Measurements from ENCODE around the gene KRT78.
A peak's percentile ranks its signal among the peaks of the same experiment; 100 is the strongest.
"Not testable (repeated sequence)": the region's sequence is repeated elsewhere in the genome, so short reads cannot be mapped to it uniquely, and the experiment has no call there.

The KRT78 gene, protein sequence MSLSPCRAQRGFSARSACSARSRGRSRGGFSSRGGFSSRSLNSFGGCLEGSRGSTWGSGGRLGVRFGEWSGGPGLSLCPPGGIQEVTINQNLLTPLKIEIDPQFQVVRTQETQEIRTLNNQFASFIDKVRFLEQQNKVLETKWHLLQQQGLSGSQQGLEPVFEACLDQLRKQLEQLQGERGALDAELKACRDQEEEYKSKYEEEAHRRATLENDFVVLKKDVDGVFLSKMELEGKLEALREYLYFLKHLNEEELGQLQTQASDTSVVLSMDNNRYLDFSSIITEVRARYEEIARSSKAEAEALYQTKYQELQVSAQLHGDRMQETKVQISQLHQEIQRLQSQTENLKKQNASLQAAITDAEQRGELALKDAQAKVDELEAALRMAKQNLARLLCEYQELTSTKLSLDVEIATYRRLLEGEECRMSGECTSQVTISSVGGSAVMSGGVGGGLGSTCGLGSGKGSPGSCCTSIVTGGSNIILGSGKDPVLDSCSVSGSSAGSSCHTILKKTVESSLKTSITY

DNA sequence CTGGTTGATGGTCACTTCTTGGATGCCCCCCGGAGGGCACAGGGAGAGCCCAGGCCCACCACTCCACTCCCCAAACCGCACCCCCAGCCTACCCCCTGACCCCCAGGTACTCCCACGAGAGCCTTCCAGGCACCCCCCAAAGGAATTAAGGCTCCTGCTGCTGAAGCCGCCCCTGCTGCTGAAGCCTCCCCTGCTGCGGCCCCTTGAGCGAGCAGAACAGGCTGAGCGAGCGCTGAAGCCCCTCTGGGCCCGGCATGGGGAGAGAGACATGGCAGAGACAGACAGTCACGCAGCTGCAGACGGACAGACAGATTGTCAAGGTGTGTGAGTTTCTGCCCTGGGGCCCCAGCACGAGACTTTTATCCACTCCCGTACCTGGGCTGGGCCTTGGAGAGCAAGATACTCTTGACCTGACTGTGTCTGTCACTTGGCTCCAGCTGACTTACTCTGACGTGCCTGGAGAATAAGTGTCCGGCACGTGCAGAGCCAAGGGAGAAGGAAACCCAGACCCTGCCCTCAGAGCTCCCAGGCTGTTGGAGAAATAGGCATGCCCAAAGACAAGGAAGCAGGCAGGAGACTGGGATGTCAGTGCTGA lies at the start of gene KRT78:
KRT78 (minus strand) TSS at position 334 of the 595 bp plus-strand sequence; CDS start at position 270, 64 bp downstream.
- no peak for DNase-seq (ENCODE audit: low spot score)

- DNase-seq (ENCODE audit: low spot score) = no peak
Measured at GRCh38 chr12:52896190-52897100, 47.7 kb upstream of the KRT78 start.

DNA sequence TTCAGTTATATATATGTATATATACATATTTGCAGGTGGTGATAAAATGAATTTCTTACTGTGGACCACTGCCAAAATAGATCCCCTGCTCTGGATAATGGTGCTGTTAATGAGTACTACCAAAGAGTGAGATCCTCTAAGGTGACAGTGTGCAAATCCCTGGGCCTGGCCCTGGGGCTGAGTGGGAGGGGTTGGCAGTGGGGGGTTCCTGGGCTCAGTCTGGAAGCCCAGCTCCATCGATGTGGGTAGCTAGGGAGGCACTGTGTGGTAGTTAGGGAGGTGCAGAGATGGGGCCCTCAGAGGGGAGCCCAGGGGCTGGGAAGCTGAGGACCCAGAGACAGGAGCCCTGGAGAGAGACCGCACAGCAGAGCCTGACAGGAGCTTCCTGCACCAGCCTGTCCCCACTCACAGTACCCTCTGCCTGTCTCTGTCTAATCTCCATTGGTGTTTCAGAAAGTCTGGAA lies 47.0 kb upstream of the KRT78 start:
- DNase-seq (ENCODE audit: low spot score) = no peak

DNA sequence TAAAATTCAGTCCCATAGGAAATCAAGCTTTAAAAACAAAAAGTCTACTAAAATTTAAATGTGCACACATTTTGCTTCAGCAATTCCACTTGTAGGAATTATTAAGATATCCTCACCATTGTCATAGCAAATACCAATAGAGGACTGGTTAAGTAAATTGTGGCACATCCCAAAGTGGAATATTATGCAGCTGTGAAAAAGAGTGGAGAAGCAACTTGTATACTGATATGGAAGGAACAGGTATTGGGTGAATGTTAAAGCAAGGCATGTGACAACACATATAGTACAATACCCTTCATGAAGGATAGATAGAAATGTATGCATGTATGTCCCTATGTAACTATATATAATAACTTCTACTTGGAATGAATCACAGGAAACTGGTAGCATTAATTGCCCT lies 44.2 kb upstream of the KRT78 start:
- no peak for DNase-seq (ENCODE audit: low spot score)

DNA sequence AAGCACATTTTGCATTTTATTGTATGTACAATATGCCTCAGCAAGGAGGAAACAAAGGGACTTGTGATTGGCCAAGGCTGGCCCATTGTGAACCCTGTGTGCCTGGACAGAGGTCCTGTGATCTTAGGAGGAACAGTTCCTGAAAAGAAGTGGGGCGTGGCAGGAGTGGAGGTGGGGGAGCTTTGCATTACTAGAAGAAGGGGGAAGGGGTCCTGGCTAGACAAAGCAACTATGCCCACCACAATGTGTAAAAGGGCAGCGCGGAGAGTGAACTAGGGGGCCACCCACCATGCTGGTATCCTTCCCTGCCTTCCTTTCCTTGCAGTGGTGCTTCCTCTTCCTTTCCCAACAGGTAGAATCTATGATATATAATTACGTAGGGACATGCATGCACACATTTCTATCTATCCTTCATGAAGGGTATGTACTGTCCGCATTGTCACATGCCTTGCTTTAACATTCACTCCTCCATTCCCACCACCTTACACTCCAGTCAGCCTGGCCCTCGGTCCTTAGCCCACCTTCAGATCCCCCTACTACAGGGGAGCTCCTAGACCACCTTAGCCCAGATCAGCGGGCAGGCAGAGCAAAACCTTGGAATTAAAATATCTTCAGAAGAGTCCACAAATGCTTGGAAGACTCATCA lies 43.5 kb upstream of the KRT78 start:
- DNase-seq (ENCODE audit: low spot score) = no peak

DNA sequence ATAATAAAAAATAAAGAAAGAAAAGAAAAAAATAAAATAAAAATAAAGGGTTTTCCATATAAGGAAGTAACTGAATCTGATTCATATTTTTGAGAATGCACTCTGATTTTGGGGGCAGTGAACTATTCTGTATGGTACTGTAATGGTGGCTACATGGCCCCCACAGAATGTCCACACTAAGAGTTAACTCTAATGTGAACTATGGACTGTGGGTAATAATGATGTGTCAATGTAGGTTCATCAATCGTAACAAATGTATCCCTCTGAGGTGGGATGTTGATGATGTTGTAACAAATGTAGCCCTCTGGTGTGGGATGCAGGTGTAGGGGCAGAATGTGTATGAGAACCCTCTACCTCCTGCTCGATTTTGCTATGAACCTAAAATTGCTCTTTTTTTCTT lies 42.2 kb upstream of the KRT78 start:
- DNase-seq (ENCODE audit: low spot score) = no peak

DNA sequence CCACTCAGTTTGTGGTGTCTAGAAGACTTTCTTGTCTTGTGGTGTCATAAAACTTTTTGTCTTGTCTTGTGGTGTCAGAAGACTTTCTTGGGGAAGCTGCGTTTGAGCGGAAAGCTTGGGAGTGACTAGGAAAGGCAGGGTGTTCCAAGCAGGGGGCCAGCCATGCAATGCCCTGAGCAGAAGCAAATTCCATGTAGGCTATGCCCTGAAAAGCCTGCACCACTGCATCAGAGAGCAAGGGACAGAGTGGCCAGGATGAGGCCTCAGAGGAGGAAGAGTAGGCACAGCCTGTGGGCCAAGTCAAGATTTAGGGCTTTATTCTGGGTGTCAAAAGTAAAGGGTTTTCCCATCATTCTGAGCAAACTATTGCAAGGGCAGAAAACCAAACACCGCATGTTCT lies 41.6 kb upstream of the KRT78 start:
- DNase-seq (ENCODE audit: low spot score) = no peak

GRCh38 chr12:52884526-52885293 lies 35.9 kb upstream of the KRT78 start:
- DNase-seq (ENCODE audit: low spot score) = peak; percentile 88

- DNase-seq (ENCODE audit: low spot score) = not testable (repeated sequence)
Measured at GRCh38 chr12:52880499-52880898, 31.7 kb upstream of the KRT78 start.

DNA sequence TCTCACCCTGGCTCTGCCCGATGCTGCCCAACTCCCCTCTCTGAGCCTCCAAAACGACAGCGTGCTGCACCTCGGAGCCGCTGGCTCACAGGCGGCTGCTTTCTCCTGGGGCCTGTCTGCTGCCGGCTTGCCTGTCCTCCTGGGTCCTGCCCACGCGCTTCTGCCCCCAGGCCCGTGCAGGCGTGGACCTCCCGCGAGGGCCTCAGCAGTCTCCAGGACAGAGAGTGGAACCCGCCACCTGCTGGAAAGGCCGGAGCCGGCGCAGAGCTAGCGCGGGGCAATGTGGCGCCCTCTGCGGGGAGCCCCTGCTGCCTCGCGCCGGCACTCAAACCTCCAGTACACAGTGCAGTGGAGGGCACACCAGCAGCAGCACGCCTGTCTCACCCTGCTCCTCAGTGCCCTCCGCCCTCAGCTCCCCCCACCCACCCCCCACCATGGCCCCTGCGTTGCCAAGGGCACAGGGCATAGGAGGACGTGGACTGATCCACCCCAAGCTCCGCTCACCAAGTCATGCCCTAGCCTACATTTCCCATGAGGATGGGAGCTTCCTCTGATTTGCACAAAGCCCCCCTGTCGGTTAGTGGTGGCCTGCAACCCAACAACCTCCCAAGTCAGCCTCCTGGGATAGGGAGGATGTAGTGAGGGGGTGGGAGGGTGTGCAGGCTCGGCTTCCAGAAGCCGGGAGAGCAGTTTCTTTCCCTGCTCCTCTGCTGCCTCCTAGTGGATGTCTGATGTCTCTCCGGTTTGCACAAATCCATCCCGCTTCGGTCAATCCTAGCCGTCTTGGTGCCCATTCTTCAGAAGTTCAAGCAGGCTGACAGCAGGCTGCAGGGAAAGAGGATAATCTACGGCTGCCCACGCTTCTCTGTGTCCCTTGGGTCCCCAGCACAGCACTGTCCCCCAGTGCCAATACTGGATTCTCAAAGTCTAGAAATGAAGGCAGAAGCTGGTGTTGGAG lies 30.9 kb upstream of the KRT78 start:
- DNase-seq (ENCODE audit: low spot score) = peak; percentile 84

GRCh38 chr12:52878507-52879393 lies 30.0 kb upstream of the KRT78 start:
- DNase-seq (ENCODE audit: low spot score) = no peak

- DNase-seq (ENCODE audit: low spot score) = no peak
Measured at GRCh38 chr12:52877242-52877641, 28.4 kb upstream of the KRT78 start.

DNA sequence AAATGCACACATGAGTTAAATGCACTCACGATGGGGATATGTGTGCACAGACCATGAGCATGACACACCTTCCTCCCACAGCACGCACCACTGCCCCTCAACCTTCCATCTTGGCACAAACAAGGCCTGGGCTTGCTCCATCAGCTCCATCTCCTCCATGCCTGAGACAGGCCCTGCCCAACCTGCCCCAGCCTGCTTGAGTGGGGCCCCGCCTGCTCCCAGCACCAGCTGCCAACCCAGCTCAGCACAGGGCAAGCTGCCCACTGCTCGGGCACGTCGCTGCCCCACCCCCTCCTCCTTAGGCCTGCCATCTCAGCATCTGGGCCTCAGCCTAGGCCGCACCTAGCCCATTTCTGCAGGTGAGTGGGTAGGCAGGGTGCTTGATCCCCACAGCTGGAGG lies 27.6 kb upstream of the KRT78 start:
- DNase-seq (ENCODE audit: low spot score) = no peak

- DNase-seq (ENCODE audit: low spot score) = no peak
Measured at GRCh38 chr12:52874573-52875435, 26.0 kb upstream of the KRT78 start.

DNA sequence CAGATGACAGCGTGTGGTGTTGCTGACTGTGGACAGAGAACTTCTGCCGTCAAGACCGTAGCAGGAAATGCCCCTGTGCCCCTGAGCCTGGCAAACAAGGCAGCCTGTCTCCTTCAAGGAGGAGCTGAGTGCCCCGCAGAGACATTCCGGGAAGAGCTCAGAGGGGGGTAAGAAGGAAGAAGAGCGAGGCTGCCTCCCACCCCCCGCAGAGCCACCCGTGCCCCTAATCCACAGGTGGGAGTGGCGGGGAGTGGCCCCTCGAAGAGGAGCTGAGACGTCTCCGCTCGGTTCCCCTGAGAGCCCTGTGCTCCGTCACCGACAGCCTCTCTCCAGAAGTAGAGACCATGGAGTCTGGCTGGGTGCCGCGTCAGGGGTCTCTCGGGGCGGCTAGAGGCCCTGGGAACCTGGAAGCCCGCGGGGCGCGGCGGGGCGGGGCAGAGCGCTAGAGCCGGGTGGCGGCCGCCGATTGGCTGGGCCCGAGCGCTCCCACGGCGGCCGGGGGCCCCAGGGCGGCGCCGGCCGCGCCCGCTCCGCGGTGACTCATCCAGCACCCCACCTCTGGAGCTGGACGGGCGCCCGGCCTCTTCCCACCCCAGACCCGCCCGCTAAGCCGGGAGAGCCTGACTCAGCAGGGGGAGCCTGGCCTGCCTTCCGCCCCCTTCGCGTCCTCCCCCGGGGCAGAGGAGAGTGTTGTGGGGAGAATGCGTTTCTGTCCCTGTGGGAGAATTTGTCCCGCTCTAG lies 25.2 kb upstream of the KRT78 start:
- DNase-seq (ENCODE audit: low spot score) = peak; percentile 71

- no peak for DNase-seq (ENCODE audit: low spot score)
Measured at GRCh38 chr12:52873513-52873831, 24.7 kb upstream of the KRT78 start.

Data from D341Med (cell line).